H1 (cell line): ENCODE data around the gene TNFSF4. TPM values are rescaled to one million over a fixed set of nuclear protein-coding genes. Genes with fewer than 3 reads are reported as not detected.

Experiments
- CTCF ChIA-PET: fragments of 300-600 bp; sonication (Branson Sonifier 250); formaldehyde crosslinking; loops from one replicate; lab custom pipeline; 2021; ENCODE audit not compliant: partially characterized antibody; lab: Charles Lee
- POLR2A ChIA-PET: fragments of 300-600 bp; sonication (Branson Sonifier 250); formaldehyde crosslinking; loops from one replicate; lab custom pipeline; 2021; ENCODE audit warnings: inconsistent platforms; ENCODE audit not compliant: partially characterized antibody; lab: Charles Lee
- DNase-seq, 2 experiments: peaks; one replicate each; pipeline versions ENCODE4 v3.0.0 to v3.0.0-alpha.2; 2010 to 2022; ENCODE audit warnings: low spot score in 2 of 2, low read depth in 1 of 2, mixed read lengths in 1 of 2
- FAIRE-seq: peaks from 2 replicates; lab custom pipeline; 2011; peaks lifted over from hg19 to GRCh38; lab: Jason Lieb, UNC
- H2AFZ ChIP-seq: 2 replicates; pipeline ENCODE4 v1.8.1; 2012; ENCODE audit warnings: low read length, inconsistent platforms
- H2AK5ac ChIP-seq: 2 replicates; pipeline ENCODE4 v1.6.1; 2013; ENCODE audit warnings: low read depth, low read length
- H2BK120ac ChIP-seq: replicated peaks from 2 replicates; pipeline ENCODE3; 2013; ENCODE audit warnings: low read depth, low read length, inconsistent platforms
- H2BK12ac ChIP-seq: 2 replicates; pipeline ENCODE4 v1.6.1; 2013; ENCODE audit warnings: low read depth, low read length
- H2BK15ac ChIP-seq: 2 replicates; pipeline ENCODE4 v1.6.1; 2013; ENCODE audit warnings: low read length
- H2BK20ac ChIP-seq: 2 replicates; pipeline ENCODE4 v1.6.1; 2013; ENCODE audit warnings: low read length
- H2BK5ac ChIP-seq: 2 replicates; pipeline ENCODE4 v1.6.1; 2013; ENCODE audit warnings: low read depth, low read length
- H3K14ac ChIP-seq: 2 replicates; pipeline ENCODE4 v1.6.1; 2013; ENCODE audit warnings: inconsistent platforms; ENCODE audit not compliant: insufficient read length
- H3K18ac ChIP-seq: 2 replicates; pipeline ENCODE4 v1.6.1; 2013; ENCODE audit warnings: low read length; ENCODE audit errors: extremely low read depth
- H3K23ac ChIP-seq: 2 replicates; pipeline ENCODE4 v1.6.1; 2013; ENCODE audit warnings: inconsistent platforms; ENCODE audit not compliant: insufficient read length
- H3K23me2 ChIP-seq: 2 replicates; pipeline ENCODE4 v1.6.1; 2013; ENCODE audit warnings: low read depth, low read length
- H3K27ac ChIP-seq: 2 replicates; pipeline ENCODE4 v1.6.1; 2011; ENCODE audit warnings: low read depth, low read length, inconsistent platforms
- H3K27me3 ChIP-seq, 4 experiments: replicated peaks in 1 of 4; 1 replicate in 1 of 4; 2 replicates in 3 of 4; pipeline versions ENCODE4 v1.6.1 to v1.8.1; 2011 to 2013; ENCODE audit warnings: low read length in 3 of 4, mild to moderate bottlenecking in 3 of 4, inconsistent platforms in 2 of 4, mixed read lengths in 2 of 4, moderate library complexity in 1 of 4; ENCODE audit not compliant: control insufficient read depth in 3 of 4, insufficient read depth in 3 of 4; ENCODE audit errors: extremely low read depth in 1 of 4
- H3K36me3 ChIP-seq, 4 experiments: 2 replicates each; pipeline versions ENCODE4 v1.6.1 to v1.8.1; 2011 to 2013; ENCODE audit warnings: mild to moderate bottlenecking in 4 of 4, low read length in 3 of 4, moderate library complexity in 2 of 4, control low read depth in 1 of 4, inconsistent platforms in 1 of 4; ENCODE audit not compliant: insufficient read depth in 4 of 4, control insufficient read depth in 2 of 4
- H3K4ac ChIP-seq: replicated peaks from 2 replicates; pipeline ENCODE3; 2013; ENCODE audit warnings: low read length, low read depth, mixed read lengths, inconsistent platforms; ENCODE audit not compliant: insufficient read length
- H3K4me1 ChIP-seq, 4 experiments: replicated peaks in 1 of 4; 1 replicate in 1 of 4; 2 replicates in 3 of 4; pipeline versions ENCODE4 v1.6.1 to v1.8.1; 2011 to 2013; ENCODE audit warnings: low read length in 3 of 4, inconsistent platforms in 2 of 4, mixed read lengths in 1 of 4; ENCODE audit not compliant: insufficient read depth in 4 of 4, control insufficient read depth in 3 of 4
- H3K4me2 ChIP-seq, 2 experiments: 2 replicates each; pipeline versions ENCODE4 v1.6.1 to v1.8.1; 2011 to 2013; ENCODE audit warnings: low read depth in 2 of 2, low read length in 2 of 2, control low read depth in 1 of 2, inconsistent platforms in 1 of 2, mild to moderate bottlenecking in 1 of 2; ENCODE audit not compliant: insufficient read depth in 1 of 2
- H3K4me3 ChIP-seq, 4 experiments: fragments of 200-600, 300-600 bp in 1 of 4; sonication (generic), shearing (Covaris generic), sonication (Bioruptor Twin) in 1 of 4; 2 replicates each; pipeline versions ENCODE4 v1.5.1 to v1.8.1; 2011 to 2016; ENCODE audit warnings: low read length in 4 of 4, low read depth in 3 of 4, control low read depth in 2 of 4, inconsistent platforms in 2 of 4, mild to moderate bottlenecking in 2 of 4, mixed read lengths in 1 of 4, moderate library complexity in 1 of 4; ENCODE audit not compliant: insufficient read depth in 2 of 4; ENCODE audit errors: extremely low read depth in 1 of 4
- H3K56ac ChIP-seq: replicated peaks from 2 replicates; pipeline ENCODE3; 2013; ENCODE audit warnings: low read depth, mild to moderate bottlenecking, mixed read lengths, low read length, inconsistent platforms; ENCODE audit not compliant: insufficient read length
- H3K79me1 ChIP-seq: 2 replicates; pipeline ENCODE4 v1.6.1; 2013; ENCODE audit warnings: low read depth, low read length, control low read depth
- H3K79me2 ChIP-seq, 2 experiments: 2 replicates each; pipeline versions ENCODE4 v1.6.1 to v1.8.1; 2012 to 2013; ENCODE audit warnings: low read length in 2 of 2, mild to moderate bottlenecking in 2 of 2, inconsistent platforms in 1 of 2; ENCODE audit not compliant: insufficient read depth in 2 of 2, control insufficient read depth in 1 of 2
- H3K9ac ChIP-seq, 4 experiments: replicated peaks in 1 of 4; 1 replicate in 1 of 4; 2 replicates in 3 of 4; pipeline versions ENCODE4 v1.6.1 to v1.8.1; 2011 to 2013; ENCODE audit warnings: low read depth in 3 of 4, low read length in 3 of 4, control low read depth in 2 of 4, mild to moderate bottlenecking in 2 of 4, moderate library complexity in 2 of 4, inconsistent platforms in 1 of 4; ENCODE audit errors: extremely low read depth in 1 of 4
- H3K9me3 ChIP-seq, 2 experiments: 2 replicates each; pipeline versions ENCODE4 v1.6.1 to v1.8.1; 2012 to 2013; ENCODE audit warnings: mild to moderate bottlenecking in 2 of 2, moderate library complexity in 2 of 2, control low read depth in 1 of 2, inconsistent platforms in 1 of 2, low read depth in 1 of 2, low read length in 1 of 2, mixed read lengths in 1 of 2; ENCODE audit not compliant: insufficient read depth in 2 of 2
- H4K20me1 ChIP-seq, 2 experiments: replicated peaks in 1 of 2; 2 replicates each; pipeline versions ENCODE3 to v1.8.1; 2011 to 2013; ENCODE audit warnings: inconsistent platforms in 2 of 2, low read length in 2 of 2, mild to moderate bottlenecking in 1 of 2; ENCODE audit not compliant: insufficient read depth in 2 of 2, control insufficient read depth in 1 of 2
- H4K5ac ChIP-seq: 2 replicates; pipeline ENCODE4 v1.6.1; 2013; ENCODE audit warnings: low read length, low read depth, mixed read lengths, inconsistent platforms; ENCODE audit not compliant: insufficient read length
- H4K8ac ChIP-seq: 2 replicates; pipeline ENCODE4 v1.8.0; 2013; ENCODE audit warnings: mild to moderate bottlenecking, moderate library complexity, low read length, inconsistent platforms; ENCODE audit not compliant: insufficient read depth; ENCODE audit errors: extremely low read depth
- H4K91ac ChIP-seq: replicated peaks from 2 replicates; pipeline ENCODE3; 2013; ENCODE audit warnings: low read length, mixed read lengths, inconsistent platforms; ENCODE audit not compliant: insufficient read length
- BCL11A ChIP-seq, 2 experiments: IDR thresholded peaks; one replicate each; pipeline ENCODE4 v1.6.1; 2011; ENCODE audit warnings: low read depth in 2 of 2, low read length in 2 of 2, mild to moderate bottlenecking in 2 of 2
- CEBPB ChIP-seq: IDR thresholded peaks from 2 replicates; pipeline ENCODE4 v1.6.1; 2012; ENCODE audit warnings: low read depth, low read length
- CREB1 ChIP-seq: IDR thresholded peaks from 2 replicates; pipeline ENCODE4 v1.6.1; 2012; ENCODE audit warnings: inconsistent platforms
- E2F6 ChIP-seq: IDR thresholded peaks from 2 replicates; pipeline ENCODE4 v1.6.1; 2012; ENCODE audit warnings: inconsistent platforms
- EGR1 ChIP-seq: IDR thresholded peaks from 2 replicates; pipeline ENCODE4 v1.6.1; 2011; ENCODE audit warnings: low read depth, low read length, borderline replicate concordance
- GTF2F1 ChIP-seq: IDR thresholded peaks from 2 replicates; pipeline ENCODE4 v1.6.1; 2012; ENCODE audit warnings: low read depth, low read length, improper control_type of control experiment, borderline replicate concordance
- HDAC2 ChIP-seq, 2 experiments: fragments of 300-600 bp in 1 of 2; sonication (generic) in 1 of 2; IDR thresholded peaks; 2 replicates each; pipeline ENCODE4 v1.6.1; 2011 to 2012; ENCODE audit warnings: low read depth in 2 of 2, low read length in 2 of 2, mild to moderate bottlenecking in 2 of 2, moderate library complexity in 2 of 2, borderline replicate concordance in 1 of 2, inconsistent platforms in 1 of 2
- KDM5A ChIP-seq: fragments of 200-600 bp; IDR thresholded peaks from 2 replicates; pipeline ENCODE4 v1.7.1; 2012; ENCODE audit warnings: mild to moderate bottlenecking, low read length, inconsistent platforms, mixed read lengths
- NANOG ChIP-seq: IDR thresholded peaks from 2 replicates; pipeline ENCODE4 v1.6.1; 2011; ENCODE audit warnings: low read length, low read depth, mild to moderate bottlenecking, inconsistent platforms; ENCODE audit not compliant: insufficient read depth, poor library complexity, severe bottlenecking
- POU5F1 ChIP-seq: IDR thresholded peaks from 2 replicates; pipeline ENCODE4 v1.6.1; 2011; ENCODE audit warnings: low read depth, mild to moderate bottlenecking, low read length, moderate library complexity
- SIN3A ChIP-seq, 2 experiments: IDR thresholded peaks in 1 of 2; conservative IDR thresholded peaks in 1 of 2; 2 replicates each; pipeline ENCODE4 v1.6.1; 2011 to 2012; ENCODE audit warnings: low read length in 2 of 2, improper control_type of control experiment in 1 of 2, low read depth in 1 of 2, mild to moderate bottlenecking in 1 of 2
- SP1 ChIP-seq: IDR thresholded peaks from 2 replicates; pipeline ENCODE4 v1.6.1; 2011; ENCODE audit warnings: low read depth, low read length
- TAF7 ChIP-seq: optimal IDR thresholded peaks from 2 replicates; pipeline ENCODE3; 2011; ENCODE audit warnings: low read depth, mild to moderate bottlenecking, inconsistent platforms, low read length, moderate library complexity, borderline replicate concordance
- WGBS, 2 experiments: shearing (Covaris generic) in 1 of 2; methylation state at CpG; one replicate each; pipeline versions ENCODE4 v1.1.6 to v1.1.7; 2013 to 2015; ENCODE audit warnings: low lambda C conversion rate in 2 of 2, mixed read lengths in 2 of 2, inconsistent platforms in 1 of 2, low coverage in 1 of 2, missing lambda C conversion rate in 1 of 2; ENCODE audit not compliant: insufficient replicate concordance in 2 of 2, insufficient coverage in 1 of 2, insufficient read length in 1 of 2; ENCODE audit errors: extremely low coverage in 1 of 2, missing lambda C conversion rate in 1 of 2; 5-methylcytosine and 5-hydroxymethylcytosine counted together
- polyA plus RNA-seq, 7 experiments: library from polyadenylated mRNA; depleted of rRNA in 3 of 7; stranded (reverse) in 5 of 7; unstranded in 2 of 7; fragments of >200 nt in 5 of 7; fragments of 200-250 nt in 2 of 7; gene quantifications; 1 replicate in 5 of 7; 2 replicates in 1 of 7; 4 replicates in 1 of 7; pipeline versions ENCODE4 v1.2.1 to v1.2.3, GENCODE V29; 2011 to 2013; ENCODE audit warnings: missing spikeins in 2 of 7, mixed read lengths in 2 of 7
- total RNA-seq: library from RNA; stranded (reverse); fragmentation: NEBNext Ultra II Directional; extraction: Animal tissue kit (Norgen Biotek cat#: 25700); gene quantifications from 2 replicates; pipeline ENCODE4 v1.2.1, GENCODE V29; 2021

The TNFSF4 gene
- total and polyA plus RNA-seq, 2 of the 8 experiments (the other 6 are each of a cell fraction or from before 2014, with no cell fraction given): 0.54 to 0.63 TPM

GRCh38 chr1:173164686-173165085, 42.4 kb downstream of the TNFSF4 start:
- Histone ChIP-seq H2BK20ac (no peak overlapping the region), H3K9ac (no peak overlapping the region), H4K8ac (no peak overlapping the region), H3K27ac (no peak overlapping the region), H3K4me1 (no peaks in the 10 kb centered on the region), H3K18ac (no peak overlapping the region), H2BK12ac (no peak overlapping the region), H2BK15ac (no peak overlapping the region), H2BK120ac (no peak overlapping the region), H3K36me3 (no peaks in the 10 kb centered on the region), H3K56ac (no peak overlapping the region), H3K23me2 (no peaks in the 10 kb centered on the region), H2BK5ac (no peak overlapping the region), H3K27me3 (peaks cover 0 to 5% (median under 1%) of the 10 kb centered on the region in 4 experiments; a peak in 2 of 7 replicates), H3K4me3 (peak overlapping the region in 1 of 4 experiments; percentile 13; a peak in 1 of 8 replicates), H4K5ac (no peak overlapping the region), H3K23ac (no peak overlapping the region), H3K9me3 (no peaks in the 10 kb centered on the region), H3K14ac (no peak overlapping the region), H4K20me1 (no peaks in the 10 kb centered on the region), H2AK5ac (no peak overlapping the region), H3K79me2 (no peaks in the 10 kb centered on the region), H4K91ac (no peak overlapping the region), H3K4ac (no peak overlapping the region), H3K4me2 (no peak overlapping the region; a peak in 1 of 4 replicates), H3K79me1 (no peaks in the 10 kb centered on the region), H2AFZ (no peak overlapping the region)
- FAIRE-seq (peak; percentile 28), DNase-seq (peak in 1 of 2 experiments; percentile 15)
- ChIA-PET CTCF (interaction anchor here (0.6 to 1.5 kb wide), 3 partner anchors 127 to 420 kb away, joined by 3 to 4 read pairs (median 3); no protein-coding TSS in a partner anchor), POLR2A (no interaction called here)
- WGBS, 2 experiments: 19% methylated on average over 7 of the region's 7 CpGs; no CpG with 5 or more reads in 1 of the 2 experiments
- TF ChIP-seq POU5F1 (0 out of 2 replicates have a peak, but pooled peaks have one; percentile 45), KDM5A (no peak), BCL11A (IDR thresholded peaks at IDR 0.05; ENCODE audit: low read depth in 2 of 2, low read length in 2 of 2) (no peak), SP1 (no peak), HDAC2 (IDR thresholded peaks at IDR 0.05; ENCODE audit: borderline replicate concordance in 1 of 2, low read depth in 2 of 2, low read length in 2 of 2) (peak in 1 of 2 experiments; percentile 73; a peak in 1 of 4 replicates), EGR1 (no peak), TAF7 (no peak), GTF2F1 (no peak), SIN3A (conservative IDR thresholded peaks at IDR 0.05 in 1 of 2, IDR thresholded peaks at IDR 0.05 in 1 of 2; ENCODE audit: low read depth in 1 of 2, low read length in 2 of 2) (no peak), NANOG (peak; percentile 46), CEBPB (no peak), CREB1 (no peak), E2F6 (peak; percentile 39; the same call in 1 of the 2 replicates)
